ENCODE results near the gene PRR12.

The PRR12 gene

GRCh38 chr19:49592486-49593232, 1.7 kb downstream of the PRR12 start:
- Histone ChIP-seq H3K36me3 (ENCODE audit: insufficient read depth, low read length) (peaks cover 36% of the 10 kb centered on the region), H3K27ac (peak overlapping the region; percentile 81; the same call in 1 of the 2 replicates), H3K4me3 (peak overlapping the region; percentile 100), H3K9me3 (ENCODE audit: low read depth, low read length) (no peaks in the 10 kb centered on the region), H3K9ac (ENCODE audit: insufficient read length) (peak overlapping the region; percentile 78)
- TF ChIP-seq FOXP2 (optimal IDR thresholded peaks at IDR 0.05; ENCODE audit: control extremely low read depth, extremely low read length, insufficient read depth), result peak; percentile 2
- no peak for TF ChIP-seq EZH2 (IDR thresholded peaks at IDR 0.05)
- no peak for TF ChIP-seq POLR2AphosphoS5 (IDR thresholded peaks at IDR 0.05; ENCODE audit: borderline replicate concordance, low read depth, low read length)
- DNase-seq (ENCODE audit: low read depth, low spot score), result no peak

DNA sequence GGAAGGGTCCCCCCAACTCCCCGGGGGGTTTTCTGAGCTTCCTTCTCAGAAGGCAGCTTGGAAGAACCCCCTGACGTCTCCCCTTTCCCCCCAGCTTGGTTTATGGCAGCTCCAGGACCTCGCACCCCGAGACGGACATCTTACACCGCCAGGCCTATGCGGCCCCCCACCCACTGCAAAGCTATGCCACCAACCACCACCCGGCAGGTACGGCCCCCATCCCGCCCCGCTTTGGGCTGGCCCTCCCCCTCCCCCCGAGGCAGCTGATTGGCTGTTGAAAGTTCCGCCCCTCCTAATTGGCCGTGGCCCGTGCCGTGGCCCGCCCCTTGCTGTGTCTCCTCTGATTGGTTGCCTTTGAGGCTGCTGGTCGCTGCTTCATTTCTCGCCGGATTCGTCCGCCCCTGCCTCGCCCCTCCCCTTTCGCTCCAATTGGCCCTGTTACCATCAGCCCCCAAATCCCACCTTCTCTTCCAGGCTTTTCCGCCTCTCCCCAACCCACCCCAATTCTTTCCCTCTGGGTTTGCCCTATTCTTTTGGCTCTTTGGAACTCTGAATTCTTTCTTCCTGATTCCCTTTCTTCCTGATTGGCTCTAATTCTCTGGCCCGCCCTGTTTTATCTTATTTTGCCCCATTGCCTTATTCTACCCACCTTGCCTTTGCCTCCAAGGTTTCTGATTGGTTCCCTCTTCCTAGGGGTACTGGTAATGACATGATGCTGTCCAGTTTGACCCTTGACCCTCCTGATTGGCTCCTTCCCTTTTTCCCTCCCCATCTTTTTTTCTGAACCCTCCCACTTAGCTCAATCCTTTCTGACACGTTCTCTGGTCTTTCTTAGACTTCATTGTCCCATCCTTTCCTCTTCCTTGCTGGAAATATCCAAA, 2.5 kb downstream of the PRR12 start:
- H3K9ac ChIP-seq (ENCODE audit: insufficient read length), result peak overlapping the region; percentile 78
- TF ChIP-seq FOXP2 (optimal IDR thresholded peaks at IDR 0.05; ENCODE audit: control extremely low read depth, extremely low read length, insufficient read depth) (no peak), POLR2AphosphoS5 (IDR thresholded peaks at IDR 0.05; ENCODE audit: borderline replicate concordance, low read depth, low read length) (peak; percentile 49; the same call in 1 of the 2 replicates), EZH2 (IDR thresholded peaks at IDR 0.05) (no peak)
- DNase-seq (ENCODE audit: low read depth, low spot score), result peak; percentile 81
- H3K9me3 ChIP-seq (ENCODE audit: low read depth, low read length), result no peaks in the 10 kb centered on the region
- H3K27ac ChIP-seq, result peak overlapping the region; percentile 81; the same call in 1 of the 2 replicates
- peaks cover 42% of the 10 kb centered on the region for H3K36me3 ChIP-seq (ENCODE audit: insufficient read depth, low read length)
- peak overlapping the region; percentile 100 for H3K4me3 ChIP-seq

- H3K9ac ChIP-seq (ENCODE audit: insufficient read length), result no peak overlapping the region
- H3K36me3 ChIP-seq (ENCODE audit: insufficient read depth, low read length), result peaks cover 51% of the 10 kb centered on the region
- TF ChIP-seq POLR2AphosphoS5 (IDR thresholded peaks at IDR 0.05; ENCODE audit: borderline replicate concordance, low read depth, low read length) (no peak), FOXP2 (optimal IDR thresholded peaks at IDR 0.05; ENCODE audit: control extremely low read depth, extremely low read length, insufficient read depth) (no peak), EZH2 (IDR thresholded peaks at IDR 0.05) (no peak)
- DNase-seq (ENCODE audit: low read depth, low spot score), result no peak
- no peak overlapping the region for H3K4me3 ChIP-seq
- peak overlapping the region; percentile 27; the same call in 1 of the 2 replicates for H3K27ac ChIP-seq
- H3K9me3 ChIP-seq (ENCODE audit: low read depth, low read length), result no peaks in the 10 kb centered on the region
These were observed 3.4 kb downstream of the PRR12 start for GRCh38 chr19:49594157-49594992.

DNA sequence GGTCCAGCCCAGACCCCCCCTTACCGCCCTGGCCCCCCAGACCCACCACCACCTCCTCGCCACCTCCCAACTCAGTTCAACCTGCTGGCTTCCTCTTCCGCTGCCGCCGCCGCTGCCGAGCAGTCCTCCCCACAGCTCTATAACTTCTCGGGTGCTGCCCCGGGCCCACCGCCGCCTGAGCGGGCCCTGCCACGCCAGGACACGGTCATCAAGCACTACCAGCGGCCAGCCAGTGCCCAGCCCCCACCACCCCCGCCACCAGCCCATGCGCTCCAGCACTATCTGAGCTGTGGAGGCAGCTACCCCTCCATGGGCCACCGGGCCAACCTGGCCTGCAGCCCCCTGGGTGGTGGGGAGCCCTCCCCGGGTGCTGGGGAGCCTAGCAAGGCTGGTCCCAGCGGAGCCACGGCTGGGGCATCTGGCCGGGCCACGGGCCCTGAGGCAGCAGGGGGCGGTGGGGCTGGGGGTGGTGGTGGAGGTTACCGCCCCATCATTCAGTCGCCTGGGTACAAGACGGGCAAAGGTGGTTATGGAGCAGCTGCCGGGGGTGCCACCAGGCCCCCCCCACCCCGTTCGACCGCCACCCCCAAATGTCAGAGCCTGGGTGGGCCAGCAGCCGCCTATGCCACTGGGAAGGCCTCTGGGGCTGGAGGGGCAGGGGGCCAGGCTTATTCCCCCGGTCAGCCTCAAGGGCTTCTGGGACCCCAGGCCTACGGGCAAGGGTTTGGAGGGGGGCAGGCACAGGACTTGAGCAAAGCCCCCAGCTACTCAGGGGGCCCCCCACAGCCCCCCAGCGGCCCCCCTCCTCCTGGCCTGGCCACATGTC, 4.2 kb downstream of the PRR12 start:
- Histone ChIP-seq H3K4me3 (no peak overlapping the region), H3K27ac (no peak overlapping the region), H3K9me3 (ENCODE audit: low read depth, low read length) (no peaks in the 10 kb centered on the region), H3K9ac (ENCODE audit: insufficient read length) (no peak overlapping the region), H3K36me3 (ENCODE audit: insufficient read depth, low read length) (peaks cover 60% of the 10 kb centered on the region)
- no peak for DNase-seq (ENCODE audit: low read depth, low spot score)
- TF ChIP-seq FOXP2 (optimal IDR thresholded peaks at IDR 0.05; ENCODE audit: control extremely low read depth, extremely low read length, insufficient read depth), result no peak
- TF ChIP-seq EZH2 (IDR thresholded peaks at IDR 0.05), result no peak

GRCh38 chr19:49595819-49596404, 4.9 kb downstream of the PRR12 start:
- Histone ChIP-seq H3K4me3 (no peak overlapping the region), H3K9ac (ENCODE audit: insufficient read length) (no peak overlapping the region), H3K36me3 (ENCODE audit: insufficient read depth, low read length) (peaks cover 65% of the 10 kb centered on the region), H3K9me3 (ENCODE audit: low read depth, low read length) (no peaks in the 10 kb centered on the region), H3K27ac (no peak overlapping the region)
- no peak for DNase-seq (ENCODE audit: low read depth, low spot score)
- TF ChIP-seq EZH2 (IDR thresholded peaks at IDR 0.05), result no peak

DNA sequence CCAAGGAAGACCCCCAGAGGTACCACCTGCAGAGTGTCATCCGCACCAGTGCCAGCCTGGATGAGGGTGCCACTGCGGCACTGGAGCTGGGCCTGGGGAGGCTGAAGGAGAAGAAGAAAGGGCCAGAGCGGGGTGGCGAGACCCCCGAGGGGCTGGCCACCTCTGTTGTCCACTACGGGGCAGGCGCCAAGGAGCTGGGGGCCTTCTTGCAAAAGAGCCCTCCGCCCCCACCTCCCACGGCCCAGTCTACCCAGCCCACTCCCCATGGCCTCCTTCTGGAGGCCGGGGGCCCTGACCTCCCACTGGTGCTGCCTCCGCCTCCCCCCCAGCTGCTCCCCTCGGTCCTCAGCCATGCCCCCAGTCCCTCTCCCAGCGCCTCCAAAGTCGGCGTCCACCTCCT, 5.4 kb downstream of the PRR12 start:
- H3K36me3 ChIP-seq (ENCODE audit: insufficient read depth, low read length), result peaks cover 70% of the 10 kb centered on the region
- H3K9ac ChIP-seq (ENCODE audit: insufficient read length), result no peak overlapping the region
- DNase-seq (ENCODE audit: low read depth, low spot score), result no peak
- no peak for TF ChIP-seq FOXP2 (optimal IDR thresholded peaks at IDR 0.05; ENCODE audit: control extremely low read depth, extremely low read length, insufficient read depth)
- no peak for TF ChIP-seq EZH2 (IDR thresholded peaks at IDR 0.05)
- no peak for TF ChIP-seq POLR2AphosphoS5 (IDR thresholded peaks at IDR 0.05; ENCODE audit: borderline replicate concordance, low read depth, low read length)
- H3K27ac ChIP-seq, result no peak overlapping the region
- no peak overlapping the region for H3K4me3 ChIP-seq
- H3K9me3 ChIP-seq (ENCODE audit: low read depth, low read length), result no peaks in the 10 kb centered on the region

- TF ChIP-seq FOXP2 (optimal IDR thresholded peaks at IDR 0.05; ENCODE audit: control extremely low read depth, extremely low read length, insufficient read depth) (no peak), POLR2AphosphoS5 (IDR thresholded peaks at IDR 0.05; ENCODE audit: borderline replicate concordance, low read depth, low read length) (no peak), EZH2 (IDR thresholded peaks at IDR 0.05) (no peak)
- H3K36me3 ChIP-seq (ENCODE audit: insufficient read depth, low read length), result peaks cover 75% of the 10 kb centered on the region
These were observed 6.1 kb downstream of the PRR12 start for GRCh38 chr19:49596954-49597702.

More at GRCh38 chr19:49596954-49597702, 6.1 kb downstream of the PRR12 start:
- Histone ChIP-seq H3K4me3 (no peak overlapping the region), H3K9me3 (ENCODE audit: low read depth, low read length) (no peaks in the 10 kb centered on the region), H3K27ac (no peak overlapping the region), H3K9ac (ENCODE audit: insufficient read length) (no peak overlapping the region)
- DNase-seq (ENCODE audit: low read depth, low spot score), result no peak
